Sigmoid colon (tissue), 4 donors: ENCODE data around the gene MAP3K7CL.

Experiments
- CTCF ChIP-seq, 4 experiments: fragments of 450-650 bp in 3 of 4; fragments of 200-600 bp in 1 of 4; IDR thresholded peaks; one replicate each; pipeline ENCODE4 v1.5.1; 2016 to 2019; ENCODE audit warnings: antibody characterized with exemption in 4 of 4, mild to moderate bottlenecking in 3 of 4, moderate library complexity in 2 of 4
- POLR2A ChIP-seq, 2 donors: fragments of 450-650 bp; IDR thresholded peaks; one replicate each; pipeline ENCODE4 v1.6.1; 2016; ENCODE audit warnings: antibody characterized with exemption in 2 of 2, mild to moderate bottlenecking in 2 of 2, moderate library complexity in 2 of 2
- POLR2AphosphoS5 ChIP-seq, 4 donors: sonication (generic); formaldehyde crosslinking; IDR thresholded peaks; one replicate each; pipeline ENCODE4 v1.6.1; 2017; ENCODE audit warnings: antibody characterized with exemption in 4 of 4

- peak in 1 of 4 donors; percentile 59 for TF ChIP-seq POLR2AphosphoS5 (IDR thresholded peaks at IDR 0.05)
- no peak for TF ChIP-seq CTCF (IDR thresholded peaks at IDR 0.05)
- no peak for TF ChIP-seq POLR2A (IDR thresholded peaks at IDR 0.05)
These were observed 78.2 kb downstream of the MAP3K7CL start for GRCh38 chr21:29208682-29209059.
